H1 (cell line): ENCODE results near the gene RHBDD2. TPM values are rescaled to one million over a fixed set of nuclear protein-coding genes. Genes with fewer than 3 reads are reported as not detected.

ENCODE experiments used
- CTCF ChIA-PET: fragments of 300-600 bp; sonication (Branson Sonifier 250); formaldehyde crosslinking; loops from one replicate; lab custom pipeline; 2021; ENCODE audit not compliant: partially characterized antibody; lab: Charles Lee
- POLR2A ChIA-PET: fragments of 300-600 bp; sonication (Branson Sonifier 250); formaldehyde crosslinking; loops from one replicate; lab custom pipeline; 2021; ENCODE audit warnings: inconsistent platforms; ENCODE audit not compliant: partially characterized antibody; lab: Charles Lee
- DNase-seq, 2 experiments: peaks; one replicate each; pipeline versions ENCODE4 v3.0.0 to v3.0.0-alpha.2; 2010 to 2022; ENCODE audit warnings: low spot score in 2 of 2, low read depth in 1 of 2, mixed read lengths in 1 of 2
- FAIRE-seq: peaks from 2 replicates; lab custom pipeline; 2011; peaks lifted over from hg19 to GRCh38; lab: Jason Lieb, UNC
- H2AFZ ChIP-seq: 2 replicates; pipeline ENCODE4 v1.8.1; 2012; ENCODE audit warnings: low read length, inconsistent platforms
- H2AK5ac ChIP-seq: 2 replicates; pipeline ENCODE4 v1.6.1; 2013; ENCODE audit warnings: low read depth, low read length
- H2BK120ac ChIP-seq: replicated peaks from 2 replicates; pipeline ENCODE3; 2013; ENCODE audit warnings: low read depth, low read length, inconsistent platforms
- H2BK12ac ChIP-seq: 2 replicates; pipeline ENCODE4 v1.6.1; 2013; ENCODE audit warnings: low read depth, low read length
- H2BK15ac ChIP-seq: 2 replicates; pipeline ENCODE4 v1.6.1; 2013; ENCODE audit warnings: low read length
- H2BK20ac ChIP-seq: 2 replicates; pipeline ENCODE4 v1.6.1; 2013; ENCODE audit warnings: low read length
- H2BK5ac ChIP-seq: 2 replicates; pipeline ENCODE4 v1.6.1; 2013; ENCODE audit warnings: low read depth, low read length
- H3K14ac ChIP-seq: 2 replicates; pipeline ENCODE4 v1.6.1; 2013; ENCODE audit warnings: inconsistent platforms; ENCODE audit not compliant: insufficient read length
- H3K18ac ChIP-seq: 2 replicates; pipeline ENCODE4 v1.6.1; 2013; ENCODE audit warnings: low read length; ENCODE audit errors: extremely low read depth
- H3K23ac ChIP-seq: 2 replicates; pipeline ENCODE4 v1.6.1; 2013; ENCODE audit warnings: inconsistent platforms; ENCODE audit not compliant: insufficient read length
- H3K23me2 ChIP-seq: 2 replicates; pipeline ENCODE4 v1.6.1; 2013; ENCODE audit warnings: low read depth, low read length
- H3K27ac ChIP-seq: 2 replicates; pipeline ENCODE4 v1.6.1; 2011; ENCODE audit warnings: low read depth, low read length, inconsistent platforms
- H3K27me3 ChIP-seq, 4 experiments: replicated peaks in 1 of 4; 1 replicate in 1 of 4; 2 replicates in 3 of 4; pipeline versions ENCODE4 v1.6.1 to v1.8.1; 2011 to 2013; ENCODE audit warnings: low read length in 3 of 4, mild to moderate bottlenecking in 3 of 4, inconsistent platforms in 2 of 4, mixed read lengths in 2 of 4, moderate library complexity in 1 of 4; ENCODE audit not compliant: control insufficient read depth in 3 of 4, insufficient read depth in 3 of 4; ENCODE audit errors: extremely low read depth in 1 of 4
- H3K36me3 ChIP-seq, 4 experiments: 2 replicates each; pipeline versions ENCODE4 v1.6.1 to v1.8.1; 2011 to 2013; ENCODE audit warnings: mild to moderate bottlenecking in 4 of 4, low read length in 3 of 4, moderate library complexity in 2 of 4, control low read depth in 1 of 4, inconsistent platforms in 1 of 4; ENCODE audit not compliant: insufficient read depth in 4 of 4, control insufficient read depth in 2 of 4
- H3K4ac ChIP-seq: replicated peaks from 2 replicates; pipeline ENCODE3; 2013; ENCODE audit warnings: low read length, low read depth, mixed read lengths, inconsistent platforms; ENCODE audit not compliant: insufficient read length
- H3K4me1 ChIP-seq, 4 experiments: replicated peaks in 1 of 4; 1 replicate in 1 of 4; 2 replicates in 3 of 4; pipeline versions ENCODE4 v1.6.1 to v1.8.1; 2011 to 2013; ENCODE audit warnings: low read length in 3 of 4, inconsistent platforms in 2 of 4, mixed read lengths in 1 of 4; ENCODE audit not compliant: insufficient read depth in 4 of 4, control insufficient read depth in 3 of 4
- H3K4me2 ChIP-seq, 2 experiments: 2 replicates each; pipeline versions ENCODE4 v1.6.1 to v1.8.1; 2011 to 2013; ENCODE audit warnings: low read depth in 2 of 2, low read length in 2 of 2, control low read depth in 1 of 2, inconsistent platforms in 1 of 2, mild to moderate bottlenecking in 1 of 2; ENCODE audit not compliant: insufficient read depth in 1 of 2
- H3K4me3 ChIP-seq, 4 experiments: fragments of 200-600, 300-600 bp in 1 of 4; sonication (generic), shearing (Covaris generic), sonication (Bioruptor Twin) in 1 of 4; 2 replicates each; pipeline versions ENCODE4 v1.5.1 to v1.8.1; 2011 to 2016; ENCODE audit warnings: low read length in 4 of 4, low read depth in 3 of 4, control low read depth in 2 of 4, inconsistent platforms in 2 of 4, mild to moderate bottlenecking in 2 of 4, mixed read lengths in 1 of 4, moderate library complexity in 1 of 4; ENCODE audit not compliant: insufficient read depth in 2 of 4; ENCODE audit errors: extremely low read depth in 1 of 4
- H3K56ac ChIP-seq: replicated peaks from 2 replicates; pipeline ENCODE3; 2013; ENCODE audit warnings: low read depth, mild to moderate bottlenecking, mixed read lengths, low read length, inconsistent platforms; ENCODE audit not compliant: insufficient read length
- H3K79me1 ChIP-seq: 2 replicates; pipeline ENCODE4 v1.6.1; 2013; ENCODE audit warnings: low read depth, low read length, control low read depth
- H3K79me2 ChIP-seq, 2 experiments: 2 replicates each; pipeline versions ENCODE4 v1.6.1 to v1.8.1; 2012 to 2013; ENCODE audit warnings: low read length in 2 of 2, mild to moderate bottlenecking in 2 of 2, inconsistent platforms in 1 of 2; ENCODE audit not compliant: insufficient read depth in 2 of 2, control insufficient read depth in 1 of 2
- H3K9ac ChIP-seq, 4 experiments: replicated peaks in 1 of 4; 1 replicate in 1 of 4; 2 replicates in 3 of 4; pipeline versions ENCODE4 v1.6.1 to v1.8.1; 2011 to 2013; ENCODE audit warnings: low read depth in 3 of 4, low read length in 3 of 4, control low read depth in 2 of 4, mild to moderate bottlenecking in 2 of 4, moderate library complexity in 2 of 4, inconsistent platforms in 1 of 4; ENCODE audit errors: extremely low read depth in 1 of 4
- H3K9me3 ChIP-seq, 2 experiments: 2 replicates each; pipeline versions ENCODE4 v1.6.1 to v1.8.1; 2012 to 2013; ENCODE audit warnings: mild to moderate bottlenecking in 2 of 2, moderate library complexity in 2 of 2, control low read depth in 1 of 2, inconsistent platforms in 1 of 2, low read depth in 1 of 2, low read length in 1 of 2, mixed read lengths in 1 of 2; ENCODE audit not compliant: insufficient read depth in 2 of 2
- H4K20me1 ChIP-seq, 2 experiments: replicated peaks in 1 of 2; 2 replicates each; pipeline versions ENCODE3 to v1.8.1; 2011 to 2013; ENCODE audit warnings: inconsistent platforms in 2 of 2, low read length in 2 of 2, mild to moderate bottlenecking in 1 of 2; ENCODE audit not compliant: insufficient read depth in 2 of 2, control insufficient read depth in 1 of 2
- H4K5ac ChIP-seq: 2 replicates; pipeline ENCODE4 v1.6.1; 2013; ENCODE audit warnings: low read length, low read depth, mixed read lengths, inconsistent platforms; ENCODE audit not compliant: insufficient read length
- H4K8ac ChIP-seq: 2 replicates; pipeline ENCODE4 v1.8.0; 2013; ENCODE audit warnings: mild to moderate bottlenecking, moderate library complexity, low read length, inconsistent platforms; ENCODE audit not compliant: insufficient read depth; ENCODE audit errors: extremely low read depth
- H4K91ac ChIP-seq: replicated peaks from 2 replicates; pipeline ENCODE3; 2013; ENCODE audit warnings: low read length, mixed read lengths, inconsistent platforms; ENCODE audit not compliant: insufficient read length
- CHD1 ChIP-seq: IDR thresholded peaks from 2 replicates; pipeline ENCODE4 v1.6.1; 2012; ENCODE audit warnings: low read depth, low read length, improper control_type of control experiment
- KDM5A ChIP-seq: fragments of 200-600 bp; IDR thresholded peaks from 2 replicates; pipeline ENCODE4 v1.7.1; 2012; ENCODE audit warnings: mild to moderate bottlenecking, low read length, inconsistent platforms, mixed read lengths
- MAFK ChIP-seq: IDR thresholded peaks from 2 replicates; pipeline ENCODE4 v1.6.1; 2012; ENCODE audit warnings: low read depth, mild to moderate bottlenecking, improper control_type of control experiment, low read length
- RBBP5 ChIP-seq: IDR thresholded peaks from 2 replicates; pipeline ENCODE4 v1.7.1; 2012; ENCODE audit warnings: low read depth, mild to moderate bottlenecking, inconsistent platforms, low read length, moderate library complexity, borderline replicate concordance
- SIX5 ChIP-seq: IDR thresholded peaks from 2 replicates; pipeline ENCODE4 v1.6.1; 2011; ENCODE audit warnings: mild to moderate bottlenecking, low read depth, low read length
- SUZ12 ChIP-seq: fragments of 200-600 bp; sonication (generic); IDR thresholded peaks from 2 replicates; pipeline ENCODE4 v1.6.1; 2012; ENCODE audit warnings: mild to moderate bottlenecking, inconsistent platforms, low read length, moderate library complexity, mixed read lengths
- TCF12 ChIP-seq: IDR thresholded peaks from 2 replicates; pipeline ENCODE4 v1.6.1; 2011; ENCODE audit warnings: low read depth, mild to moderate bottlenecking, low read length
- TEAD4 ChIP-seq: IDR thresholded peaks from 2 replicates; pipeline ENCODE4 v1.6.1; 2012; ENCODE audit warnings: low read depth, low read length, inconsistent platforms, mixed read lengths
- WGBS, 2 experiments: shearing (Covaris generic) in 1 of 2; methylation state at CpG; one replicate each; pipeline versions ENCODE4 v1.1.6 to v1.1.7; 2013 to 2015; ENCODE audit warnings: low lambda C conversion rate in 2 of 2, mixed read lengths in 2 of 2, inconsistent platforms in 1 of 2, low coverage in 1 of 2, missing lambda C conversion rate in 1 of 2; ENCODE audit not compliant: insufficient replicate concordance in 2 of 2, insufficient coverage in 1 of 2, insufficient read length in 1 of 2; ENCODE audit errors: extremely low coverage in 1 of 2, missing lambda C conversion rate in 1 of 2; 5-methylcytosine and 5-hydroxymethylcytosine counted together
- polyA plus RNA-seq, 7 experiments: library from polyadenylated mRNA; depleted of rRNA in 3 of 7; stranded (reverse) in 5 of 7; unstranded in 2 of 7; fragments of >200 nt in 5 of 7; fragments of 200-250 nt in 2 of 7; gene quantifications; 1 replicate in 5 of 7; 2 replicates in 1 of 7; 4 replicates in 1 of 7; pipeline versions ENCODE4 v1.2.1 to v1.2.3, GENCODE V29; 2011 to 2013; ENCODE audit warnings: missing spikeins in 2 of 7, mixed read lengths in 2 of 7
- total RNA-seq: library from RNA; stranded (reverse); fragmentation: NEBNext Ultra II Directional; extraction: Animal tissue kit (Norgen Biotek cat#: 25700); gene quantifications from 2 replicates; pipeline ENCODE4 v1.2.1, GENCODE V29; 2021
- TF ChIP-seq, protein P1 (sequence below): IDR thresholded peaks from 2 replicates; pipeline ENCODE4 v1.6.1; 2012; ENCODE audit warnings: inconsistent platforms
- TF ChIP-seq, protein P2 (sequence below): IDR thresholded peaks from 2 replicates; pipeline ENCODE4 v1.6.1; 2011; ENCODE audit warnings: low read depth, mild to moderate bottlenecking, low read length; ENCODE audit not compliant: insufficient read depth
- TF ChIP-seq, protein P3 (sequence below): IDR thresholded peaks from 2 replicates; pipeline ENCODE4 v1.6.1; 2012; ENCODE audit warnings: inconsistent platforms

Gene RHBDD2
- total and polyA plus RNA-seq, 2 of the 8 experiments (the other 6 are each of a cell fraction or from before 2014, with no cell fraction given), result 28.3 to 65.5 TPM

- no peak overlapping the region for H2AFZ ChIP-seq
- H3K18ac ChIP-seq, result no peak overlapping the region
- ChIA-PET CTCF (interaction anchor here (1.1 to 1.4 kb wide), 3 partner anchors 22 to 132 kb away, joined by 3 to 5 read pairs (median 3); no protein-coding TSS in a partner anchor), POLR2A (interaction anchor here (0.7 to 3.8 kb wide), 7 partner anchors 9 to 159 kb away, joined by 3 to 23 read pairs (median 6); partner anchors contain the start of genes MDH2, POR, RHBDD2 and STYXL1)
- no peak overlapping the region for H3K9ac ChIP-seq
- H2BK15ac ChIP-seq, result no peak overlapping the region
- no peak overlapping the region for H3K4me2 ChIP-seq
- no peaks in the 10 kb centered on the region for H3K23me2 ChIP-seq
- no peaks in the 10 kb centered on the region for H3K79me2 ChIP-seq
- peaks cover 13 to 39% (median 30%) of the 10 kb centered on the region in 4 experiments; a peak in 7 of 8 replicates for H3K36me3 ChIP-seq
- no peak overlapping the region for H3K23ac ChIP-seq
- H3K9me3 ChIP-seq, result no peaks in the 10 kb centered on the region
- FAIRE-seq, result no peak
- H3K14ac ChIP-seq, result no peak overlapping the region
- no peak for DNase-seq
- H3K56ac ChIP-seq, result no peak overlapping the region
- H4K20me1 ChIP-seq, result peaks cover 2 to 17% of the 10 kb centered on the region in 2 experiments
- no peak overlapping the region for H3K4ac ChIP-seq
- no peak overlapping the region for H2BK120ac ChIP-seq
- H2BK12ac ChIP-seq, result no peak overlapping the region
- H2AK5ac ChIP-seq, result no peak overlapping the region
- H4K91ac ChIP-seq, result no peak overlapping the region
- H3K27me3 ChIP-seq, result no peaks in the 10 kb centered on the region
- WGBS, 2 experiments, result 87% methylated on average over 23 of the region's 23 CpGs; no CpG with 5 or more reads in 1 of the 2 experiments
- TF ChIP-seq SIX5 (no peak), SUZ12 (no peak), KDM5A (no peak), TCF12 (no peak), RBBP5 (no peak), TEAD4 (no peak), CHD1 (no peak), MAFK (no peak)
- TF ChIP-seq, protein P1, sequence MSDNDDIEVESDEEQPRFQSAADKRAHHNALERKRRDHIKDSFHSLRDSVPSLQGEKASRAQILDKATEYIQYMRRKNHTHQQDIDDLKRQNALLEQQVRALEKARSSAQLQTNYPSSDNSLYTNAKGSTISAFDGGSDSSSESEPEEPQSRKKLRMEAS, result no peak
- TF ChIP-seq, protein P2, sequence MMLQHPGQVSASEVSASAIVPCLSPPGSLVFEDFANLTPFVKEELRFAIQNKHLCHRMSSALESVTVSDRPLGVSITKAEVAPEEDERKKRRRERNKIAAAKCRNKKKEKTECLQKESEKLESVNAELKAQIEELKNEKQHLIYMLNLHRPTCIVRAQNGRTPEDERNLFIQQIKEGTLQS, result no peak
- TF ChIP-seq, protein P3, sequence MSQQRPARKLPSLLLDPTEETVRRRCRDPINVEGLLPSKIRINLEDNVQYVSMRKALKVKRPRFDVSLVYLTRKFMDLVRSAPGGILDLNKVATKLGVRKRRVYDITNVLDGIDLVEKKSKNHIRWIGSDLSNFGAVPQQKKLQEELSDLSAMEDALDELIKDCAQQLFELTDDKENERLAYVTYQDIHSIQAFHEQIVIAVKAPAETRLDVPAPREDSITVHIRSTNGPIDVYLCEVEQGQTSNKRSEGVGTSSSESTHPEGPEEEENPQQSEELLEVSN, result no peak
- H3K4me1 ChIP-seq, result peaks cover 0 to 5% (median 3%) of the 10 kb centered on the region in 4 experiments; a peak in 4 of 7 replicates
- no peak overlapping the region for H4K5ac ChIP-seq
- no peak overlapping the region for H3K27ac ChIP-seq
- no peak overlapping the region; the same call in 1 of the 2 replicates for H4K8ac ChIP-seq
- H2BK20ac ChIP-seq, result no peak overlapping the region
- no peak overlapping the region for H2BK5ac ChIP-seq
- H3K4me3 ChIP-seq, result no peak overlapping the region
- no peaks in the 10 kb centered on the region for H3K79me1 ChIP-seq
Measured at GRCh38 chr7:75888464-75889222, 9.8 kb downstream of the RHBDD2 start.
